Measurements from ENCODE around the gene PRSS27. TPM values are rescaled to one million over a fixed set of nuclear protein-coding genes. Genes with fewer than 3 reads are reported as not detected.

The PRSS27 gene
- total and polyA plus RNA-seq, 2 donors (not counting 3 experiments of a cell fraction or from before 2014, with no cell fraction given) = 0.33 to 0.53 TPM

GRCh38 chr16:2717383-2718263 is 2.4 kb downstream of the PRSS27 start:
- no peak overlapping the region for H3K4me2 ChIP-seq (ENCODE audit: insufficient read depth, low read length)
- no peak overlapping the region for H3K9ac ChIP-seq (replicated peaks; ENCODE audit: extremely low read depth, insufficient read depth, low read length)
- H3K79me2 ChIP-seq (ENCODE audit: control insufficient read depth, insufficient read depth, low read length) = no peaks in the 10 kb centered on the region
- H2AFZ ChIP-seq (ENCODE audit: low read depth, low read length) = no peak overlapping the region
- no peak overlapping the region for H3K4me3 ChIP-seq (replicated peaks in 1 of 3; ENCODE audit: insufficient read depth in 1 of 3, low read depth in 1 of 3, low read length in 3 of 3)
- FAIRE-seq (no peak), DNase-seq (ENCODE audit: low read depth, low spot score) (no peak)
- H3K4me1 ChIP-seq (ENCODE audit: control insufficient read depth, extremely low read depth, insufficient read depth, low read length) = peaks cover 4% of the 10 kb centered on the region
- no peaks in the 10 kb centered on the region for H3K9me3 ChIP-seq (replicated peaks; ENCODE audit: control insufficient read depth, insufficient read depth, low read length)
- BruUV-seq (replicated peaks) = no TSS peak
- no peaks in the 10 kb centered on the region for H3K27me3 ChIP-seq (ENCODE audit: control insufficient read depth in 2 of 2, insufficient read depth in 2 of 2, low read length in 2 of 2)
- no peak overlapping the region for H3K27ac ChIP-seq (ENCODE audit: insufficient read depth, low read depth, low read length)
- dilution Hi-C loops (cut with MboI; ENCODE audit: extremely low pct_ligation_motif_present, low sequenced_read_pairs) = no loop called here
- ChIA-PET CTCF (interaction anchor here (0.6 to 1.1 kb wide), 4 partner anchors 9 to 80 kb away, joined by 3 to 4 read pairs (median 3); partner anchors contain the start of gene PRSS41), POLR2A (no interaction called here)
- intact Hi-C loops (cut with micrococcal nuclease) = no loop called here
- TF ChIP-seq FOS (IDR thresholded peaks at IDR 0.05; ENCODE audit: borderline replicate concordance, insufficient read depth, low read length) (no peak), POLR2A (IDR thresholded peaks at IDR 0.05; ENCODE audit: low read depth, low read length) (no peak)
- no peaks in the 10 kb centered on the region for H3K9me1 ChIP-seq (replicated peaks; ENCODE audit: control insufficient read depth, extremely low read depth, insufficient read depth, low read length)
- H4K20me1 ChIP-seq (replicated peaks; ENCODE audit: control insufficient read depth, extremely low read depth, insufficient read depth, low read length) = no peaks in the 10 kb centered on the region
- no peaks in the 10 kb centered on the region for H3K36me3 ChIP-seq (ENCODE audit: control insufficient read depth in 2 of 2, extremely low read depth in 1 of 2, insufficient read depth in 2 of 2, low read length in 2 of 2)

- CTCF ChIA-PET = interaction anchor here (0.6 to 1.1 kb wide), 4 partner anchors 9 to 81 kb away, joined by 3 to 4 read pairs (median 3); partner anchors contain the start of gene PRSS41
- TF ChIP-seq JUN (IDR thresholded peaks at IDR 0.05; ENCODE audit: borderline replicate concordance, insufficient read depth, insufficient read length, low read depth) = no peak
- no peak overlapping the region for H2AFZ ChIP-seq (ENCODE audit: low read depth, low read length)
- intact Hi-C loops (cut with micrococcal nuclease) (no loop called here), dilution Hi-C loops (cut with MboI; ENCODE audit: extremely low pct_ligation_motif_present, low sequenced_read_pairs) (no loop called here)
- no peak overlapping the region for H3K4me2 ChIP-seq (ENCODE audit: insufficient read depth, low read length)
- no peaks in the 10 kb centered on the region for H3K79me2 ChIP-seq (ENCODE audit: control insufficient read depth, insufficient read depth, low read length)
- no peaks in the 10 kb centered on the region for H3K9me3 ChIP-seq (replicated peaks; ENCODE audit: control insufficient read depth, insufficient read depth, low read length)
- peaks cover 4% of the 10 kb centered on the region for H3K4me1 ChIP-seq (ENCODE audit: control insufficient read depth, extremely low read depth, insufficient read depth, low read length)
- BruUV-seq (replicated peaks) = no TSS peak
- H3K36me3 ChIP-seq (ENCODE audit: control insufficient read depth in 2 of 2, extremely low read depth in 1 of 2, insufficient read depth in 2 of 2, low read length in 2 of 2) = no peaks in the 10 kb centered on the region
- no peak overlapping the region for H3K4me3 ChIP-seq (replicated peaks in 1 of 3; ENCODE audit: insufficient read depth in 1 of 3, low read depth in 1 of 3, low read length in 3 of 3)
- no peak for FAIRE-seq
- H3K9me1 ChIP-seq (replicated peaks; ENCODE audit: control insufficient read depth, extremely low read depth, insufficient read depth, low read length) = no peaks in the 10 kb centered on the region
- no peak for DNase-seq (ENCODE audit: low read depth, low spot score)
- no peaks in the 10 kb centered on the region for H3K27me3 ChIP-seq (ENCODE audit: control insufficient read depth in 2 of 2, insufficient read depth in 2 of 2, low read length in 2 of 2)
- POLR2A ChIA-PET = interaction anchor here (0.5 kb wide), 1 partner anchor 549 kb away, joined by 5 read pairs; no protein-coding TSS in a partner anchor
- no peaks in the 10 kb centered on the region for H4K20me1 ChIP-seq (replicated peaks; ENCODE audit: control insufficient read depth, extremely low read depth, insufficient read depth, low read length)
- no peak overlapping the region for H3K9ac ChIP-seq (replicated peaks; ENCODE audit: extremely low read depth, insufficient read depth, low read length)
- H3K27ac ChIP-seq (ENCODE audit: insufficient read depth, low read depth, low read length) = no peak overlapping the region
Measured at GRCh38 chr16:2716948-2717347, 3.1 kb downstream of the PRSS27 start.

Data from endothelial cell of umbilical vein (primary cell).